GM10266 (cell line): ENCODE measurements around the gene SUSD5.
"Not testable (repeated sequence)": the region's sequence is repeated elsewhere in the genome, so short reads cannot be mapped to it uniquely, and the experiment has no call there.

Experiments
- DNase-seq: peaks from one replicate; pipeline ENCODE4 v3.0.0; 2012; ENCODE audit errors: extremely low spot score
- CTCF ChIP-seq: IDR thresholded peaks from 2 replicates; pipeline ENCODE4 v1.5.1; 2012; ENCODE audit warnings: mild to moderate bottlenecking, low read depth; ENCODE audit not compliant: control insufficient read depth, insufficient read depth; ENCODE audit errors: missing control alignments

The SUSD5 gene

GRCh38 chr3:33167716-33168336, 50.8 kb downstream of the SUSD5 start:
- DNase-seq = no peak
- no peak for TF ChIP-seq CTCF

- TF ChIP-seq CTCF = no peak
- no peak for DNase-seq
Observed at GRCh38 chr3:33167284-33167683, 51.3 kb downstream of the SUSD5 start.

DNA sequence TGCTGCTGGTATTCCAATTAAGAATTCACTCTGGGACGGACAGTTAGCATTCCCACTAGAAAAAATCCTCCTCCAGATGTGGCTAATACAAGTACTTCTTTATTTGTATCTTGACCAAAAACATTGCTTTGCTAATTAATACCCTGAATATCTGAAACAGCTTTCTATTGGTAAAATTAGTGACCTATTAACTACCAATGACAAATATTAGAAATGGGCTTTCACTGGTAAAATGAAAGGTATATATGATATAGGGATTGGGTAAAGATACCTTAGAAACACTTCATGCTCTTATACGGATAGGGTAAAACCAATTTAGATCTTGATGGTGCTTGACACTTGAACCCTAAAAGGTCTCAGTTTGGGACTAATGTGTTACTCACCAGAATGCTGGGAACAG, 52.5 kb downstream of the SUSD5 start:
- DNase-seq = no peak

GRCh38 chr3:33165372-33165771, 53.2 kb downstream of the SUSD5 start:
- TF ChIP-seq CTCF = no peak
- no peak for DNase-seq

More for the DNA sequence above, 52.5 kb downstream of the SUSD5 start:
- no peak for TF ChIP-seq CTCF

- DNase-seq = not testable (repeated sequence)
Observed at GRCh38 chr3:33162621-33163020, 56.0 kb downstream of the SUSD5 start.

- no peak for DNase-seq
- TF ChIP-seq CTCF = no peak
Observed at GRCh38 chr3:33159981-33160380, 58.6 kb downstream of the SUSD5 start.

- TF ChIP-seq CTCF = no peak
- DNase-seq = no peak
Observed at GRCh38 chr3:33159234-33159633, 59.4 kb downstream of the SUSD5 start.

DNA sequence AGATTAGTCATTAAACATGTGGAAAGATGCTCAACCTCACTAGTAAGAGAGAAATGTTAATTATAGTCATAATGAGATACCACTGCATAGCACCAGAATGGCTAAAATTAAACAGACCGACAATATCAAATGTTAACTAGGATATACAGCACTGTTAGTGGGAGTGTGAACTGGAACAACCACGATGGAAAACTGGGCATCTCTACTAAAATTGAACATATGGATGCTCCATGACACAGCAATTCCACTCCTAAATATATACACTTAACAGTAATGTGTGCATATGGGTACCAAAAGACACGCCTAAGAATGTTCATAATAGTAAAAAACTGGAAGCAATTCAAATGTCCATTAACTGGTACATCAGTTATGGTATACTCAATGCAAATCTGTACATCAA, 63.3 kb downstream of the SUSD5 start:
- DNase-seq = no peak
- TF ChIP-seq CTCF = no peak
